Measurements from ENCODE around the gene C22orf39. TPM values are rescaled to one million over a fixed set of nuclear protein-coding genes. Genes with fewer than 3 reads are reported as not detected.

C22orf39 gene
- polyA plus RNA-seq, 2 of the 4 experiments (the other 2 are of a cell fraction), result 19.4 to 19.5 TPM

GRCh38 chr22:19483481-19484244 is 36.2 kb upstream of the C22orf39 start:
- ChIA-PET CTCF (interaction anchor here (0.6 to 0.9 kb wide), 2 partner anchors 133 to 146 kb away, joined by 3 read pairs; no protein-coding TSS in a partner anchor), POLR2A (no interaction called here)
- Histone ChIP-seq H3K27ac (no peak overlapping the region), H3K4me2 (no peak overlapping the region), H3K4me1 (peaks cover 6% of the 10 kb centered on the region; the same call in 2 of the 3 replicates), H3K4me3 (no peak overlapping the region), H3K9me3 (no peaks in the 10 kb centered on the region)
- FAIRE-seq (no peak), ATAC-seq (no peak), DNase-seq (ENCODE audit: low read depth in 1 of 2, low spot score in 1 of 2) (no peak)
- TF ChIP-seq ESRRA (IDR thresholded peaks at IDR 0.05; ENCODE audit: borderline replicate concordance, low read length) (no peak), NPAS2 (CRISPR knock-in tag; IDR thresholded peaks at IDR 0.05; ENCODE audit: borderline replicate concordance) (no peak), PHF8 (IDR thresholded peaks at IDR 0.05; ENCODE audit: borderline replicate concordance, low read depth) (no peak), JUN (IDR thresholded peaks at IDR 0.05) (no peak), ZFP36 (IDR thresholded peaks at IDR 0.05; ENCODE audit: borderline replicate concordance, partially characterized antibody) (no peak), USF2 (IDR thresholded peaks at IDR 0.05) (no peak), BHLHE40 (IDR thresholded peaks at IDR 0.05; ENCODE audit: low read depth, low read length) (no peak), EHF (CRISPR knock-in tag; IDR thresholded peaks at IDR 0.05) (no peak), ZNF302 (CRISPR knock-in tag; IDR thresholded peaks at IDR 0.05) (no peak), CBX2 (IDR thresholded peaks at IDR 0.05; ENCODE audit: borderline replicate concordance, low read depth) (no peak)
- TF ChIP-seq, protein P1, sequence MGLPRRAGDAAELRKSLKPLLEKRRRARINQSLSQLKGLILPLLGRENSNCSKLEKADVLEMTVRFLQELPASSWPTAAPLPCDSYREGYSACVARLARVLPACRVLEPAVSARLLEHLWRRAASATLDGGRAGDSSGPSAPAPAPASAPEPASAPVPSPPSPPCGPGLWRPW (IDR thresholded peaks at IDR 0.05), result no peak
- TF ChIP-seq, protein P2, sequence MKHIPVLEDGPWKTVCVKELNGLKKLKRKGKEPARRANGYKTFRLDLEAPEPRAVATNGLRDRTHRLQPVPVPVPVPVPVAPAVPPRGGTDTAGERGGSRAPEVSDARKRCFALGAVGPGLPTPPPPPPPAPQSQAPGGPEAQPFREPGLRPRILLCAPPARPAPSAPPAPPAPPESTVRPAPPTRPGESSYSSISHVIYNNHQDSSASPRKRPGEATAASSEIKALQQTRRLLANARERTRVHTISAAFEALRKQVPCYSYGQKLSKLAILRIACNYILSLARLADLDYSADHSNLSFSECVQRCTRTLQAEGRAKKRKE (CRISPR knock-in tag; IDR thresholded peaks at IDR 0.05; ENCODE audit: low read depth), result no peak
- WGBS (ENCODE audit: missing lambda C conversion rate), result 92% methylated on average over 8 of the region's 8 CpGs

DNA sequence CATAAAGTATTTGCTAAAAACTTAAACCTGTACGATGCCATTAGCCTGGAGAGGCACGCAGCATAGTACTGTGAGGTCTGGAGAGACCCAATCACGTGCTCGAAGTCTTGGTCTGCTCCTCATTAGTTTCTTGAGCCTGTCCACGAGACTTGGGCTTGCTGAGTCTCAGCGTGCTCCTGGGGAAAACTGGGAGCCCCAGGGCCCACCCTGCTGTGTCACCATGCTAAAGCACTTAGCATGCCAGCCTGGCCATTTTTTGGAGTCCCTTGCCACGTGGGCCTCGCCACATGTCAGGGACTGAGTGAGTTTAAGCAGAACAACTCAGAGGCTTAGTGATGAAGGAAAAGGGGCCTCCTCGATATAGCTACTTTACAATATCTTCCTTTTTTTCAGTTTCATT is 34.8 kb upstream of the C22orf39 start:
- ChIA-PET CTCF (no interaction called here), POLR2A (no interaction called here)
- H3K4me3 ChIP-seq, result no peak overlapping the region
- no peak overlapping the region for H3K4me2 ChIP-seq
- 92% methylated on average over 8 of the region's 9 CpGs for WGBS (ENCODE audit: missing lambda C conversion rate)
- TF ChIP-seq FOXS1 (CRISPR knock-in tag; IDR thresholded peaks at IDR 0.05), result no peak
- TF ChIP-seq JUN (IDR thresholded peaks at IDR 0.05), result no peak
- TF ChIP-seq TFCP2L1 (CRISPR knock-in tag; IDR thresholded peaks at IDR 0.05), result no peak
- no peak for TF ChIP-seq FOSL2 (IDR thresholded peaks at IDR 0.05)
- no peak for TF ChIP-seq FOSL2 (CRISPR knock-in tag; IDR thresholded peaks at IDR 0.05)
- TF ChIP-seq RNF2 (IDR thresholded peaks at IDR 0.05; ENCODE audit: borderline replicate concordance, low read depth), result no peak
- TF ChIP-seq, protein P3, sequence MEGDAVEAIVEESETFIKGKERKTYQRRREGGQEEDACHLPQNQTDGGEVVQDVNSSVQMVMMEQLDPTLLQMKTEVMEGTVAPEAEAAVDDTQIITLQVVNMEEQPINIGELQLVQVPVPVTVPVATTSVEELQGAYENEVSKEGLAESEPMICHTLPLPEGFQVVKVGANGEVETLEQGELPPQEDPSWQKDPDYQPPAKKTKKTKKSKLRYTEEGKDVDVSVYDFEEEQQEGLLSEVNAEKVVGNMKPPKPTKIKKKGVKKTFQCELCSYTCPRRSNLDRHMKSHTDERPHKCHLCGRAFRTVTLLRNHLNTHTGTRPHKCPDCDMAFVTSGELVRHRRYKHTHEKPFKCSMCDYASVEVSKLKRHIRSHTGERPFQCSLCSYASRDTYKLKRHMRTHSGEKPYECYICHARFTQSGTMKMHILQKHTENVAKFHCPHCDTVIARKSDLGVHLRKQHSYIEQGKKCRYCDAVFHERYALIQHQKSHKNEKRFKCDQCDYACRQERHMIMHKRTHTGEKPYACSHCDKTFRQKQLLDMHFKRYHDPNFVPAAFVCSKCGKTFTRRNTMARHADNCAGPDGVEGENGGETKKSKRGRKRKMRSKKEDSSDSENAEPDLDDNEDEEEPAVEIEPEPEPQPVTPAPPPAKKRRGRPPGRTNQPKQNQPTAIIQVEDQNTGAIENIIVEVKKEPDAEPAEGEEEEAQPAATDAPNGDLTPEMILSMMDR (IDR thresholded peaks at IDR 0.05), result no peak
- TF ChIP-seq CEBPB (IDR thresholded peaks at IDR 0.05), result no peak
- no peak for TF ChIP-seq MAFK (IDR thresholded peaks at IDR 0.05; ENCODE audit: partially characterized antibody)
- no peak for TF ChIP-seq ZSCAN20 (CRISPR knock-in tag; IDR thresholded peaks at IDR 0.05)
- no peak for TF ChIP-seq CHD4 (IDR thresholded peaks at IDR 0.05; ENCODE audit: borderline replicate concordance)
- H3K9me3 ChIP-seq, result no peaks in the 10 kb centered on the region
- FAIRE-seq, result no peak
- no peak for DNase-seq (ENCODE audit: low read depth in 1 of 2, low spot score in 1 of 2)
- ATAC-seq, result no peak
- H3K27ac ChIP-seq, result no peak overlapping the region
- H3K4me1 ChIP-seq, result peaks cover 10% of the 10 kb centered on the region
